Retinal pigment epithelial cell (primary cell): ENCODE data around the gene GAS6.
"Not testable (repeated sequence)": the region's sequence is repeated elsewhere in the genome, so short reads cannot be mapped to it uniquely, and the experiment has no call there.

Source experiments
- DNase-seq: peaks from one replicate; pipeline ENCODE4 v3.0.0-alpha.2; 2010; ENCODE audit warnings: low read depth
- H3K4me3 ChIP-seq: 2 replicates; pipeline ENCODE4 v1.5.1; 2011; ENCODE audit warnings: mild to moderate bottlenecking, low read length, control low read depth, moderate library complexity
- TF ChIP-seq, protein P1 (sequence below): conservative IDR thresholded peaks from 2 replicates; pipeline ENCODE4 v1.5.1; 2011; ENCODE audit warnings: low read depth, low read length, control low read depth, inconsistent platforms

Gene GAS6

DNA sequence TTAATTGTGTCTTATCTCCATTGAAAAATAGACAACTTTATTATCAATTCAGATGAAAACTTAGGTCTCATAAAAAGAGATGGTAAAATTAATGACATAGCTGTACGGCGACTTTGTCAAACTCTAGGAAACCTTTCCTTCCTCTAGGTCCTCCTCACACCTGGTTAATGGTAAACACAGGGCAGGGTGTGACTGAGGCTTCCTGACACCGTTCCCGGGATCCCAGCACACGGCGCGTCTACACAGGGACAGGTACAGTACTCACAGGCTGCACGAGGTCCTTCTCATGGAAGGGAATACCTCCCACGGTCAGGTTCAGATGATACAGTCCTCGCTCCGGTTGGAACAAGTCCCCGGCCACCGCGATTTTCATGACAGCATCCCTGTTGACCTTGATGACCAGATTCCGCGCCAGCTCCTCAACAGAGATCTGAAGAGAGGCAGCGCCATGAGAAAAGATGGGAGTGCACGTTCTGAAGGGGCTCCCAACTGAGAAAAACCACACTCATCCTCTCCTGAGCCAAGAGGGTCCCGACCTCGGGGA, 35.5 kb downstream of the GAS6 start:
- TF ChIP-seq, protein P1, sequence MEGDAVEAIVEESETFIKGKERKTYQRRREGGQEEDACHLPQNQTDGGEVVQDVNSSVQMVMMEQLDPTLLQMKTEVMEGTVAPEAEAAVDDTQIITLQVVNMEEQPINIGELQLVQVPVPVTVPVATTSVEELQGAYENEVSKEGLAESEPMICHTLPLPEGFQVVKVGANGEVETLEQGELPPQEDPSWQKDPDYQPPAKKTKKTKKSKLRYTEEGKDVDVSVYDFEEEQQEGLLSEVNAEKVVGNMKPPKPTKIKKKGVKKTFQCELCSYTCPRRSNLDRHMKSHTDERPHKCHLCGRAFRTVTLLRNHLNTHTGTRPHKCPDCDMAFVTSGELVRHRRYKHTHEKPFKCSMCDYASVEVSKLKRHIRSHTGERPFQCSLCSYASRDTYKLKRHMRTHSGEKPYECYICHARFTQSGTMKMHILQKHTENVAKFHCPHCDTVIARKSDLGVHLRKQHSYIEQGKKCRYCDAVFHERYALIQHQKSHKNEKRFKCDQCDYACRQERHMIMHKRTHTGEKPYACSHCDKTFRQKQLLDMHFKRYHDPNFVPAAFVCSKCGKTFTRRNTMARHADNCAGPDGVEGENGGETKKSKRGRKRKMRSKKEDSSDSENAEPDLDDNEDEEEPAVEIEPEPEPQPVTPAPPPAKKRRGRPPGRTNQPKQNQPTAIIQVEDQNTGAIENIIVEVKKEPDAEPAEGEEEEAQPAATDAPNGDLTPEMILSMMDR = no peak
- H3K4me3 ChIP-seq = no peak overlapping the region
- DNase-seq = no peak

GRCh38 chr13:113827021-113827420, 36.9 kb downstream of the GAS6 start:
- DNase-seq = no peak
- TF ChIP-seq, protein P1 = no peak
- no peak overlapping the region for H3K4me3 ChIP-seq

DNA sequence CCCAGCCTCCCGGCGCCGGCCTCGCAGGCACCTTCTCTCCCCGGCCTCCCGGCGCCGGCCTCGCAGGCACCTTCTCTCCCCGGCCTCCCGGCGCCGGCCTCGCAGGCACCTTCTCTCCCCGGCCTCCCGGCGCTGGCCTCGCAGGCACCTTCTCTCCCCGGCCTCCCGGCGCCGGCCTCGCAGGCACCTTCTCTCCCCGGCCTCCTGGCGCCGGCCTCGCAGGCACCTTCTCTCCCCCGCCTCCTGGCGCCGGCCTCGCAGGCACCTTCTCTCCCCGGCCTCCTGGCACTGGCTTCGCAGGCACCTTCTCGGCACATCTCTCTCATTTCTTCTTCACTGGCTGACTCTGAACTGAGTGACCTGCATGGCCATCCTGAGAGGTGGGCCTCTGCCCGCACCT, 37.4 kb downstream of the GAS6 start:
- H3K4me3 ChIP-seq, DNase-seq: not testable (repeated sequence)

- TF ChIP-seq, protein P1 = no peak
- H3K4me3 ChIP-seq = no peak overlapping the region
- no peak for DNase-seq
Observed at GRCh38 chr13:113825841-113826240, 38.0 kb downstream of the GAS6 start.

GRCh38 chr13:113823771-113824170, 40.1 kb downstream of the GAS6 start:
- DNase-seq = no peak
- TF ChIP-seq, protein P1 = no peak
- no peak overlapping the region for H3K4me3 ChIP-seq

DNA sequence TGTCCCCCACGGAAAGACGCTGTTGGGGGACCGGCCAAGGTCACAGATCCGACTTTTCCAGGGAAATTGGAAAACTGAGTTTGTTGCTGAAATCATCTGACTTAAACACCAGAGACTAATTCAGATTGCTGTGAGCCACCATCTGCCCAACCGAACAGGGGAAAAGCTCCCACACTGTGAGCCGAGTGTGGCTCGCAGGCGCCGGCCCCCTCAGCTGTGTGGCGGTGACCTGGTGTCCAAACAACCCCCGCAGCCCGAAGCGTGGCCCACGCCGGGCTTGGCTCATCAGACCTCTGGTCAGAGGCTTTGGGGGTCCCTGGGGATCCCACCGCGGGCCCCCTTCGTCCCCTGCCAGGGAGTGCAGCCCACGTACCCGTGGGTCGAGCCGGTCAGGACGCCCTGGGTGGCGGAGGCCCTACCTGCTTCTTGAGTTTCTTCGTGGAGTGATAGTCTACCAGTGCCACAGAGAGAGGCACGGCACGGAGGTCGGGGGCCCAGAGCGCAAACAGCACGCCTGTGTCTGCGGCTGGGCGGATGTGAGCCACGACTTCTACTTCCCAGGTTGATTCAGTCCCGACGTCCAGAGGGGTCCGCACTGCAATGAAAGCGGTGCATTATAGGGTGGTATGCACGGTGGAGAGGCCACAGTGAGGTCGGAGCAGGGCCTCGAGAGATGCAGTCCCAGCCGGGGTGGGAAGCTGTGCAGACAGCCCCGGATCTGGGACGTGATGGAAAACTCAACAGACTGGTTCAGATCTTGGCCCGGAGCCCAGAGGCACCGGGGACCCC, 40.7 kb downstream of the GAS6 start:
- no peak for DNase-seq
- H3K4me3 ChIP-seq = no peak overlapping the region
- TF ChIP-seq, protein P1 = no peak

DNA sequence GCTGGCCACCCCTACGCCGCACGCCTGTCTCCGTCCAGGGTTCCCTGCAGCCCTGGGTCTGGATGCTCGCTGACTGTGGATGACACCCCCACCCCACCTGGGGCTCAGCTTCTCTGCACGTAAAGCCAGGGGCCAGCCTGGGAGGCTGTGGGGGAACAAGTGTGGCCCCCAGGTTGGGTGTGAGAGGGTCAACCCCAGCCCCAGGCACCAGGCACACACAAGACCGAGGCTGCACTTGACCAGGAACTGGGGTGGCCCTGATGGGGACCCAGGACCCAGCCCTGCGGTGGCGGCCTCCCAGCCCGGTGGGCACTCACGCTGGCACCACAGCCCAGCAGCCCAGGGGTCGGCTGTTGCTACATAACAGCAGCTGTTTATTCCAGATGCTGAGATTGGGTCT, 41.6 kb downstream of the GAS6 start:
- no peak overlapping the region for H3K4me3 ChIP-seq
- TF ChIP-seq, protein P1 = no peak

More for the DNA sequence above, 41.6 kb downstream of the GAS6 start:
- DNase-seq = no peak
